HUES64 (cell line): ENCODE measurements around the gene GPATCH8.
"Not testable (repeated sequence)": the region's sequence is repeated elsewhere in the genome, so short reads cannot be mapped to it uniquely, and the experiment has no call there.

Experiments
- H3K27ac ChIP-seq: 2 replicates; pipeline ENCODE4 v1.7.0; 2013; ENCODE audit warnings: low read depth, low read length, inconsistent platforms
- H3K27me3 ChIP-seq: 2 replicates; pipeline ENCODE4 v1.6.1; 2013; ENCODE audit warnings: mild to moderate bottlenecking, low read length; ENCODE audit not compliant: insufficient read depth
- H3K36me3 ChIP-seq: 2 replicates; pipeline ENCODE4 v1.6.1; 2013; ENCODE audit warnings: mild to moderate bottlenecking, low read length; ENCODE audit not compliant: insufficient read depth
- H3K4me1 ChIP-seq: 2 replicates; pipeline ENCODE4 v1.6.1; 2013; ENCODE audit warnings: mild to moderate bottlenecking, low read length, moderate library complexity; ENCODE audit not compliant: insufficient read depth
- H3K4me3 ChIP-seq: 2 replicates; pipeline ENCODE4 v1.5.1; 2013; ENCODE audit warnings: mild to moderate bottlenecking, low read length, moderate library complexity
- H3K9ac ChIP-seq: 2 replicates; pipeline ENCODE4 v1.6.1; 2013; ENCODE audit warnings: mild to moderate bottlenecking, low read depth, low read length
- H3K9me3 ChIP-seq: 2 replicates; pipeline ENCODE4 v1.6.1; 2013; ENCODE audit warnings: low read depth, low read length; ENCODE audit not compliant: insufficient read depth
- WGBS: fragments of 150-250, 120-280 bp; methylation state at CpG from one replicate; pipeline ENCODE4 v1.1.7; 2013; ENCODE audit warnings: missing lambda C conversion rate; 5-methylcytosine and 5-hydroxymethylcytosine counted together

GPATCH8 gene

GRCh38 chr17:44409309-44410028 lies 93.7 kb downstream of the GPATCH8 start:
- Histone ChIP-seq H3K4me3 (no peak overlapping the region), H3K9me3 (no peaks in the 10 kb centered on the region), H3K36me3 (peaks cover 12% of the 10 kb centered on the region), H3K4me1 (no peaks in the 10 kb centered on the region), H3K9ac (no peak overlapping the region), H3K27ac (no peak overlapping the region), H3K27me3 (no peaks in the 10 kb centered on the region)
- 95% methylated on average over 5 of the region's 7 CpGs for WGBS

DNA sequence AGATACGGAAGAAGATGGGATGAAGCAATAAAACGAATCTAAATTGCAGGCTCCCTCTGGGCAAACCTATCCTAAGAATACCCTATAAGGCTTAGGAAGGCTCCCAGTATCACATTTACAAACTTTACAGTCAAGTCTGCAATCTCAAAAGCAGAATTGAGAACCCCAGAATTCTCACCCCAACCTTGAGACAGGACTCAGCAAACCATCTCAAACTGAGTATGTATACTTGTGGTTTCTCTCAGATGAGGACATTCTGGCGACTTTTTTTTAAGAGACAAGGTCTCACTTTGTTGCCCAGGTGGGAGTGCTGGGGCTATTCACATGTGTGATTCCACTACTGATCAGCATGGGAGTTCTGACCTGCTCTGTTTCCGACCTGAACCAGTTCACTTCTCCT lies 94.4 kb downstream of the GPATCH8 start:
- peaks cover 16% of the 10 kb centered on the region for H3K36me3 ChIP-seq
- WGBS, result 89% methylated on average over 3 of the region's 4 CpGs
- H3K27me3 ChIP-seq, result no peaks in the 10 kb centered on the region

GRCh38 chr17:44402564-44403172 lies 100.5 kb downstream of the GPATCH8 start:
- Histone ChIP-seq H3K4me1 (no peaks in the 10 kb centered on the region), H3K27ac (no peak overlapping the region), H3K4me3 (no peak overlapping the region), H3K36me3 (peaks cover 64% of the 10 kb centered on the region), H3K27me3 (no peaks in the 10 kb centered on the region), H3K9ac (no peak overlapping the region), H3K9me3 (no peaks in the 10 kb centered on the region)
- 100% methylated on average over 5 of the region's 5 CpGs for WGBS

More for the DNA sequence above, 94.4 kb downstream of the GPATCH8 start:
- Histone ChIP-seq H3K9me3 (no peaks in the 10 kb centered on the region), H3K4me3 (no peak overlapping the region), H3K27ac (no peak overlapping the region), H3K9ac (no peak overlapping the region), H3K4me1 (no peaks in the 10 kb centered on the region)

DNA sequence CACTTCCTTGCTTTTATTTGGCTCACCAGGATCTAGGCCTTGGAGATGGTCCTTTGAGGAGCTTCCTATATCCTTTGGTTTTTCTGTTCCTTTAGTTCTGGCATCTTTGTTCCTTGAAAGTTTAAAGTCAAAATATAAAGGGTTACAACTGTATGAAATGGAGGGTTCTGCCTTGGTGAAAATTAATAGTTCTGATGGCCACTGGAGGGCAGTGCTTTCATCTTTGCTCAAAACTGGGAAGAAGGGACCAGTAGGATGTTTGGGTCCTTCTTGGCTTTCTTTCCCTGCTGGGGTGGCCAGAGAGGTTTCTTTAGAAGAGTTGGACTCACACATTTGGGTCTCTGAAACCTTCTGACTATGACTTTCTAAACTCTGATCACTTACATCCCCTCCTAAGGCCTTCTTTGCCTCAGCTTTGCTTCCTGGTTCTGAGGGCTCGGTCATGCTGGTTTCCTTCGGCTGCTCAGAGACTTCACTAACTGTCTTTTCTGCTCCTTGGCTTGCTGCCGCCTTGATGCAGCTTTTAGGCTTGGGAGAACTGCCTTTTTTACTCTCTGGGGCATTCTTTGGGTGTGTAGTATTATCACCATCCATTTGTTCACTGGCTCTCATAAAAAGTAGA lies 102.9 kb downstream of the GPATCH8 start:
- Histone ChIP-seq H3K27ac (no peak overlapping the region), H3K4me3 (no peak overlapping the region), H3K36me3 (peaks cover 74% of the 10 kb centered on the region), H3K9me3 (no peaks in the 10 kb centered on the region), H3K27me3 (no peaks in the 10 kb centered on the region), H3K9ac (no peak overlapping the region), H3K4me1 (no peaks in the 10 kb centered on the region)
- WGBS, result 95% methylated on average over 3 of the region's 3 CpGs

DNA sequence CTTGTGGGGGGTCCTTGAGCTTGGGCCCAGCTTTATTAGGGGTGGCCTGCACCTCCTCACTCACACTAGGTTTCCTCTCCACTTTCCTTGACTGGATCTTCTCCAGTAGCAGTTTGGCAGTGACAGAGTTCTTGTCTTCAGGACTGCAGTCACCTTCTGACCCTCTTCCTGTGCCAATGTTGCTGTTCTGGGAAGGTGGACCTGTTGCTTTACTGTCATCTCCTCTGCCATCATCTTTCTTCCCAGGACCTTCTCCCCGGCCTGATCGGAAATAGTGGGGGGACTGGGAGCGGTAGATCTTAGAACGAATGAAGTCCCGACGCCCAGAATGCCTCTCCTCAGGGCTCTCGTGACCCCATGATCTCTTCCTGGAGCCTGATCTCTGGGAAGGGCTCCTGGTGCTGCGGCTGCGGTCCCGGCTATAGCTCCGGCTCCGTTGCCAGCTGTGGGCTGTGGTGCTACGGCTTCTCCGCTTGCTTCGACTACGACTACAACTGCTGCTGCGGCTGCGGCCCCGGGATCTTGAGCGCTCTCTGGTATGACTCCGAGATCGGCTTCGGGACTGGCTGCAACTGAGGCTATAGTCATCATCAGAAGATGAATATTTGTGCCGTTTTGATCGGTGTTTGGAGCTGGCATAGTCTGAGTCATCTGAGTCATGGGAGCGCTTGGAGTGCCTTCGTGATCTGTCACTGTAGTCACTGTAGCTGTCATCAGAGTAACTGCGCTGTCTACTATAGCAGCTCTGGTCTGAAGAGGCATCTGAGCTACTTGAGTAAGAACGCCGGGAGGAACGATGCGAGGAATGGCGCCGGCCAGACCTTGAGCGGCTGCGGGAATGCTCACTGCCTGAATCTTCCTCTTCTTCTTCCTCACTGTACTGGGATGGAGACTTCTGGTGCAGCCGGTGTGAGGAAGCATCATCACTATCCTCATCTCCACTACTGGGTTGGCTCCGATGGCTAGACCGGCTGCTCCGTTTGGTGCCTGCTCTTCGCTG lies 104.2 kb downstream of the GPATCH8 start:
- no peak overlapping the region for H3K4me3 ChIP-seq
- no peak overlapping the region for H3K27ac ChIP-seq
- WGBS, result 96% methylated on average over 41 of the region's 41 CpGs
- no peaks in the 10 kb centered on the region for H3K9me3 ChIP-seq
- no peak overlapping the region for H3K9ac ChIP-seq
- peaks cover 65% of the 10 kb centered on the region for H3K36me3 ChIP-seq
- no peaks in the 10 kb centered on the region for H3K27me3 ChIP-seq
- no peaks in the 10 kb centered on the region for H3K4me1 ChIP-seq

- Histone ChIP-seq H3K36me3 (peaks cover 64% of the 10 kb centered on the region), H3K9ac (no peak overlapping the region; the same call in 1 of the 2 replicates), H3K27ac (no peak overlapping the region), H3K4me3 (no peak overlapping the region), H3K4me1 (no peaks in the 10 kb centered on the region), H3K9me3 (no peaks in the 10 kb centered on the region), H3K27me3 (no peaks in the 10 kb centered on the region)
- WGBS, result 95% methylated on average over 8 of the region's 8 CpGs
These were observed 105.4 kb downstream of the GPATCH8 start for GRCh38 chr17:44397479-44398440.

- Histone ChIP-seq H3K4me3 (no peak overlapping the region), H3K27me3 (no peaks in the 10 kb centered on the region), H3K4me1 (no peaks in the 10 kb centered on the region), H3K9ac (no peak overlapping the region), H3K9me3 (no peaks in the 10 kb centered on the region), H3K36me3 (peaks cover 57% of the 10 kb centered on the region), H3K27ac (no peak overlapping the region)
- WGBS, result 93% methylated on average over 5 of the region's 5 CpGs
These were observed 106.3 kb downstream of the GPATCH8 start for GRCh38 chr17:44396946-44397345.

GRCh38 chr17:44394833-44395232 lies 108.4 kb downstream of the GPATCH8 start:
- H3K4me3 ChIP-seq, result no peak overlapping the region
- H3K4me1 ChIP-seq, result no peaks in the 10 kb centered on the region
- no peak overlapping the region for H3K27ac ChIP-seq
- H3K9me3 ChIP-seq, result no peaks in the 10 kb centered on the region
- no peak overlapping the region for H3K9ac ChIP-seq
- no peaks in the 10 kb centered on the region for H3K27me3 ChIP-seq
- peaks cover 38% of the 10 kb centered on the region for H3K36me3 ChIP-seq
- WGBS, result 92% methylated on average over 2 of the region's 2 CpGs

GRCh38 chr17:44394112-44394511 lies 109.1 kb downstream of the GPATCH8 start:
- H3K9ac ChIP-seq, H3K27ac ChIP-seq, H3K4me3 ChIP-seq, H3K9me3 ChIP-seq, H3K27me3 ChIP-seq, H3K4me1 ChIP-seq: not testable (repeated sequence)
- WGBS, result 94% methylated on average over 9 of the region's 9 CpGs
- peaks cover 31% of the 10 kb centered on the region for H3K36me3 ChIP-seq

DNA sequence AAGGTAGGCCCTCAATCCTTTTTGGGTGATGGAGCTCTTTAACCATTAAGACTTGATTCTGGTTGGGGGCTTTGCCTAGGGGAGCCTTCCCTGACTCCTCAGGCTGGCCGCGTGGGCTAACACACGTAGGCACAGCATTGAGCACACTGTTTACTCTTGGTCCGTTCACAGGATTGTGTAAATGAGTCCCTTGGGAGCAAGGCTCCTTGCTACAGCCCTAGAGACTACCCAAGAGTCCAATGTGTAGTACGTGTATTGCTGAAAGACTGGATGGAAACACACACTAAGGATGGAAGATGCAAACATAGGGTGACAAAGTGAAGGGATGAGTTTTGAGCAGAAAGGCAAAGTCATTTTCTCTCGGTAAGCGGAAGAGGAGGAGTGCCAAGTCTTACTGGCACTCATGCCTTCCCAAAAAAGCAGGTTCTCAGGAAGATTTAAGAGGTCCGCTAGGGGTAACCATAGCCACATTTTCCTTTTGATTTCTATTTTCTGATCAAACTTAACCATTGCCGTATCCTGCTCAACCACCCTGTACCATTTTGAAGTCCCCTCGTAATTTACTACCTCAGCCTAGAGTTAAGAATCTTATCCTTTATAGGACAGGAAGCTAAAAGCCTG lies 112.8 kb downstream of the GPATCH8 start:
- H3K27ac ChIP-seq, result no peak overlapping the region
- H3K9ac ChIP-seq, result no peak overlapping the region
- 0 out of 2 replicates have a peak, but pooled peaks cover 4% of the 10 kb centered on the region for H3K4me1 ChIP-seq
- peaks cover 13% of the 10 kb centered on the region for H3K27me3 ChIP-seq
- no peak overlapping the region for H3K4me3 ChIP-seq
- H3K36me3 ChIP-seq, result no peaks in the 10 kb centered on the region
- 95% methylated on average over 10 of the region's 10 CpGs for WGBS
- H3K9me3 ChIP-seq, result no peaks in the 10 kb centered on the region
